HG02943 (cell line): ENCODE data around the gene SLC13A4.
"Not testable (repeated sequence)": the region's sequence is repeated elsewhere in the genome, so short reads cannot be mapped to it uniquely, and the experiment has no call there.

Source experiments
- ATAC-seq: cut with Tn5 transposase; IDR thresholded peaks from one replicate; pipeline ENCODE4 v1.9.1; 2021; ENCODE audit warnings: mild to moderate bottlenecking, low read depth, moderate library complexity; ENCODE audit not compliant: unreplicated experiment

The SLC13A4 gene, protein sequence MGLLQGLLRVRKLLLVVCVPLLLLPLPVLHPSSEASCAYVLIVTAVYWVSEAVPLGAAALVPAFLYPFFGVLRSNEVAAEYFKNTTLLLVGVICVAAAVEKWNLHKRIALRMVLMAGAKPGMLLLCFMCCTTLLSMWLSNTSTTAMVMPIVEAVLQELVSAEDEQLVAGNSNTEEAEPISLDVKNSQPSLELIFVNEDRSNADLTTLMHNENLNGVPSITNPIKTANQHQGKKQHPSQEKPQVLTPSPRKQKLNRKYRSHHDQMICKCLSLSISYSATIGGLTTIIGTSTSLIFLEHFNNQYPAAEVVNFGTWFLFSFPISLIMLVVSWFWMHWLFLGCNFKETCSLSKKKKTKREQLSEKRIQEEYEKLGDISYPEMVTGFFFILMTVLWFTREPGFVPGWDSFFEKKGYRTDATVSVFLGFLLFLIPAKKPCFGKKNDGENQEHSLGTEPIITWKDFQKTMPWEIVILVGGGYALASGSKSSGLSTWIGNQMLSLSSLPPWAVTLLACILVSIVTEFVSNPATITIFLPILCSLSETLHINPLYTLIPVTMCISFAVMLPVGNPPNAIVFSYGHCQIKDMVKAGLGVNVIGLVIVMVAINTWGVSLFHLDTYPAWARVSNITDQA

DNA sequence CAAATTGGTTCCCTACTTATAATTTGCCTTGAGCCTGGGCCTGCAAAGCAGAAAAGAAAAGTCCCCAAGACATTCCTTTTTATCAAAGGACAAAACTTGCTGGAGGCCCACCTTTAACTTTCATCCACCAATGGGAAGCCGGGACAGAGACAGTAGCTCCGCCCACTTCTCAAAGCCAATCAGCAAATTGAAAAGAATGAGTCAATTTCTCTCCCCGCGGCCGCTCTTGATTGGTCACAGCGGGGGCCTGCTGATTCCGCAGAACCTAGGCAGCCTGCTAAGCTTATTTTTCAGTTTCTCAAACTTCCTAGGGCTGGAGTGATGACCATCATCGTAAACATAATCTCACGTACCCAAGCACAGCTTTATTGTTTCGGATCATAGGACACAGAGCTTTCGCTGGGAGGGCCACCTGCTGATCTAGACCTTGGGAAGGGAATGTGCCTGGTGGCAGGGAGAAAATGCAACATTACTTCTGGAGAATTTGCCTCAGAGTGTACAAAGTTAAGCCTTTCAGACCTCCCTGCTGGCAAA, at the start of gene SLC13A4:
TSS of gene SLC13A4 (minus strand) at position 51 of the 534 bp plus-strand sequence. CDS start 690 bp downstream, outside the sequence.
- no peak for ATAC-seq

- ATAC-seq, result not testable (repeated sequence)
Observed at GRCh38 chr7:135775915-135776314, 47.9 kb upstream of the SLC13A4 start.

- ATAC-seq, result no peak
Observed at GRCh38 chr7:135775230-135775629, 47.2 kb upstream of the SLC13A4 start.

- no peak for ATAC-seq
Observed at GRCh38 chr7:135774284-135774683, 46.3 kb upstream of the SLC13A4 start.

DNA sequence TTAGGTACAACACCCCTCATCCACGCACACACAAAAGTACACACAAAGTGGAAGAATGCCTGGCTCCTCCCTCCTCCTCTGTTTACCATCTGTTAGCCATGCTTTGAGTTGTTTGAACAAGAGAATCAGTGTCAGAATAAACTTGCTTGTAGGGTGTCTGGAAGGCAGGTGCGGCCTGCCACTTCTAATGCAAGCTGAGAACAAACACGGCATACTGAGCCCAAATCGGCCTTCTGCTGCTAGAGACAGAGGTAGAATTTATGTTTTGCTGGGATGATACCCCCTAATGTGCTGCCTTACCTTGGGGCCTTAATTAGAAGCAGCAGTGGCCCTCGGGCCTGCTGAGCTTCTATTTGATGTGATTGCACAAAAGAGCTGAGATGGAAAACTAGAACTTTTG, 45.5 kb upstream of the SLC13A4 start:
- ATAC-seq, result no peak

DNA sequence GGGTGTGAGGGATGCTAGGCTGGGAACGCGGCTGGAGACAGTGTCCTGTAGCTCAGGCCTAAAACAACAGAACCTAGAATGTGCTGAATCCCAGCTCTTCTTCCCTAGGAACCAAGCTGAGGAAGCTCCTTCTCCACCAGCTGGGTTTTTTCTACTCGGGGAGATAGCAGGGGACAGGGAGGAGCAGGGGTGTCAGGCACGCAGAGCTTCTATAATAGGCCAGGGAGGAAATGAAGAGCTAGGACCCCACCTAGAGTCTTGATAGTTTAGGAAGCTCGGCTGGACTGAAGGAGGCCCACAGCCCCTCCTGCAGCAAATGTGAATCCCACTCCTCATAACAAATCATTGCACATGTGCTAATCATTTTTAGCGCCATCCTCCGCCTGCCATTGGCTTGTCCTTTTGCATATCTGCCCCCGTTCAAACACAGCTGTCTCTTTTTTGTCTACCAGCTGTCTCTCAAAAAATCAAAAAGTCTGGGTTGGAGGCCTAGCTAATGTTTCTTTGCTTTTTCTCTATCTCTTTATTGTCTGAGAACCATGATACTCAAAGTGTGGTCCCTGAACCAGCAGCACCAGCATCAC, 44.7 kb upstream of the SLC13A4 start:
- no peak for ATAC-seq

- no peak for ATAC-seq
Observed at GRCh38 chr7:135771961-135772638, 44.1 kb upstream of the SLC13A4 start.

GRCh38 chr7:135771051-135771450, 43.1 kb upstream of the SLC13A4 start:
- ATAC-seq, result no peak

GRCh38 chr7:135770139-135770710, 42.2 kb upstream of the SLC13A4 start:
- no peak for ATAC-seq

DNA sequence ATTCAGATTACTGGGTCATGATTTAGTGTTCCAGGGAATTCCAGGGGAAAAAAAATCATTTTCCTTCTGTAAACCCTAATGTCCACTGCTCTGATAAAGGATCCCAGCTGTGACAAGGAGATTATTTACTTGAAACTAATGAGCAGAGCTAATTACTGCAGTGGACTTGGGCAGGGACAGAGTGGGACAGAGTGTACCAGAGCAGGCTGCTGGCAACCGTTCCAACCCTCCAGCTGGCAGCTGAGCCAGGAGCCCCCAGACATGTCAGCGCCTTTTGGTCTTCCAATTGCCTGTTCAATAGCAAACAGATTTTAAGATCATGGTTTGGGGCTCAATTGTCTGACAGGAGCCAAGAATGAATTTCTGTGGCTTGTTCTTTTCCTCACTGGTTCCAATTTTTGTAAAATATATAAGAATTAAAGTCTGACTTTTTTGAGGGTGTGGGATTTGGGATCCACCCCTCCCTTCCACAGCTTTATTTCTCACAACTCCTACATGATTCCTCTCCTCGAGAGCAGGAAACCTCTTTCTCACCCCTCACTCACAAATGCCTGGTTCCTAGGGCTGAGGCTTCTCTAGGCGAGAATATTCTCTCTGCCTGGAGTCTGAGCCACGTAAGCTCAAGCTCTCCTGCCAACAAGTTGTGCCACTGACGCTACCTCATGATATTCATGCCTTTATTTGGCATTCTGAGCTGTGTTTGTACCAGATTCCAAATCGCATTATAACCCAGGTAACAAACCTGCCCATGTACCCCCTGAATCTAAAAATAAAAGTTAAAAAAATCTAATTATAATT, 41.2 kb upstream of the SLC13A4 start:
- no peak for ATAC-seq

- no peak for ATAC-seq
Observed at GRCh38 chr7:135768467-135768866, 40.5 kb upstream of the SLC13A4 start.

- ATAC-seq, result no peak
Observed at GRCh38 chr7:135768064-135768463, 40.1 kb upstream of the SLC13A4 start.

DNA sequence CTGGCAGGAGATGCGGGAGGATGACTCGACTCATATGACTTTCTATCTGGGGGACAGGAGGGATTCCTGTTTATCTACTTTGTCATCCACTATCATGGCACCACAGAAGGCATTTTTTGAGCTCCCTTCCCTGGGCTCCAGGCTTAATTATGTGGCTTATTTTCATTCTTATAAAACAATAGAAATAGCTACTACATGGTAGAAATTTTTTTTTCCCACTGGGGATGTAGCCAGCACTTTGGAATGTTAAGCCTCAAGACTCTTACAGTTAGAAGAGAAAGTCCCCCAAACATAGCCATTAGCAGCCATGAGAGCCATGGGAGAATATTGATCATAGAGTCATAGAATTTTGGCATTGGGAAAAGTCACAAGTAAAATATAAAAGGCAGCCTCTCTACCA, 35.3 kb upstream of the SLC13A4 start:
- no peak for ATAC-seq

- ATAC-seq, result no peak
Observed at GRCh38 chr7:135761751-135762488, 33.9 kb upstream of the SLC13A4 start.

DNA sequence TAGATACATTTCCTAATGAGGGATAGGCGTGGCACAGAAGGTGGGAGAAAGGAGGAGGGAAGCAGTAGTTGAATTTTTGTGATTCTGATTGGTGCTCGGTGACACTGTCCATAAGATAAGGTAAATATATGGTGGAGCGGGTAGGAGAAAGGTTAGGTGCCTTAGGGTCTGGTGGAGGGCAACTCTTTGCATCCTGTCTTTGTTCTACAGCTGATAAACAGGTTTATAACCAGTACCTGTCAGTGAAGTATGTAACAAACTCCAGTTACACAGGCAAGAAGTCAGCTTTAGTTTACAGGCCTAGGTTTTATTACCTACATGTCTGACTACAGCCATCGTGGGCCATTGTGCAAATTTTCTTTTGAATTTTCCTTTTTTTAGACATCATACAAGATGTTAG, 31.5 kb upstream of the SLC13A4 start:
- ATAC-seq, result no peak

DNA sequence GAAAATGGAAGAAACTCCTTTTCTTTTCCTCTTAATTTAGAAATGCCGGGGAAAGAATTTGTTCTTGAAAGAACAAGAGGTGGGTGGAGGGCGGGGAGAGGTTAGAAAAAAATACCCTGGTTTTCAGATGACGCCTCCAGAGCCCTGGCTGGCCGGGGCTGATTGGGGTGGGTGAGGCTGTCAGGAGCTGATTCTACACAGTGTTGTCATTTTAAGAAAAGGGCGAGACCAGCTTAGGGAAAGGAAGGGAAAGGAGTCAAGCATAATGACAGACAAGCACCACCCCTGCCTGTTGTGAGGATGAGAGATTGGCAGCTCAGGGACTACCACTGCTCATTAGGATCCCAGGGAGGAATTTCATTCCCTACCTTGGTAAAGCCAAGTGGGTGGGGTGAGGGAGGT, 30.5 kb upstream of the SLC13A4 start:
- ATAC-seq, result no peak

- no peak for ATAC-seq
Observed at GRCh38 chr7:135757719-135758411, 29.9 kb upstream of the SLC13A4 start.

GRCh38 chr7:135756191-135756590, 28.2 kb upstream of the SLC13A4 start:
- ATAC-seq, result no peak
